NCI-H460 (cell line): ENCODE results near the gene NECAB2. TPM values are rescaled to one million over a fixed set of nuclear protein-coding genes. Genes with fewer than 3 reads are reported as not detected.

Experiments used
- DNase-seq: peaks from one replicate; pipeline ENCODE4 v3.0.0-alpha.2; 2016; ENCODE audit warnings: low read depth; ENCODE audit errors: extremely low read depth
- total RNA-seq: library from RNA; depleted of rRNA; stranded (reverse); fragments of >200 nt; shearing (Covaris generic); gene quantifications from 2 replicates; pipeline ENCODE4 v1.2.3, GENCODE V29; 2014

Gene NECAB2
- total RNA-seq, 1 experiment from 2014 or later, result 1.1 TPM

DNA sequence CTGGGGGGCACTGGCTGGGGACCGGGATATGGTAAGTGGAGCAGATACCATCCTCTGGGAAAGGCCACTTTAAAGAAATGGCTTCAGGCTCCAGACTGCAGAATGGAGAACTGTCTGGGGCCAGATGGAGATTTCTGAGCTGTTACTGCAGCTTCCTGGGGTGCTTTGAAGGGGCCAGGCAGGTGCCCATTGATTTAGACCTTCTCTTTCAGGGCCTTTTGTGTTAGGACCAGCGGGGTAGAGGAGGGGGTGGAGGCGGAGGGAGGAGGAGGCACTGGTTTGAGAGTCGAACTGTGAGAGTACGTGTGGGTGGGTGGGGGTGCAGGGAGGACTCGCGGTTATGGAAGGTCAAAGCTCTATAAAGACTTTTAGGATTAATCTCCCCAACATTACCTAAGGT, 11.4 kb downstream of the NECAB2 start:
- DNase-seq, result no peak

- DNase-seq, result no peak
These were observed 12.8 kb downstream of the NECAB2 start for GRCh38 chr16:83980794-83981193.

DNA sequence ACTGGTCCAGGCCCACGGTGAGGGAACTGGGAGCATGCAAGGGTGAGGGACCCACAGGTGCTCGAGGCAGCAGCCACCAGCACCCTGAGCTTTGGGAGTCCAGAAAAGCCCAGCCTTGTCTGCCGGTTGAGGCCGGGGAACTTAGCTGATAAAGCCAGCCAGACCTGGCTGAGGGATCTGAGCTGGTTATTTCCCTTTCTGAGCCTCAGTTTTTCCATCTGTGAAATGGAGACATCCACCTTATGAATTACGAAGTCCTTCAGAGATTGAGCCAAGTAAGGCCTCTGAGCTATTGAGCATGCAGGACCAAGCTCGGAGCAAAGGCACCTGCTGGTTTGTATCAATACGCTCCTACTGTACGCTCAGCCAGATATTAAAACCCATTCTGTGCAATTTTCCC, 13.8 kb downstream of the NECAB2 start:
- no peak for DNase-seq

DNA sequence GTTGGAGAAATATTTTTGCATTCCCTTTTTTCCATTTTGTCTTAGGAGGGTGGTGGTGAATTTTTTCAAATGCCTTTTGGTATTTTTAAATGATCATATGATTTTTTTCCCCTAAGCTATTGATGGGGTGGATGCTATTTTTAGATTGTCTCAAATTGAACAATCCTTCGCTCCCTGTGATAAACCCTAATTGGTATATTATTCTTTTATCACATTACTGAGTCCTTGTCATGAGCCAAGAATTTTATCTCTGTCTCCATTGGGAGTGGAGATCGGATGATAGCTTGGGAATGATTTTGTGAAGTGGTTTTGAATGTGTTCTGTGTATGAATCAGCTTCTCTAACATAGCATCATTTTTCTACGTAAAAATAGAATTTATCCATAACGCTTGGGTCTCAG, 15.4 kb downstream of the NECAB2 start:
- DNase-seq, result no peak

- DNase-seq, result no peak
These were observed 21.3 kb downstream of the NECAB2 start for GRCh38 chr16:83989300-83989699.

GRCh38 chr16:83990492-83990891, 22.4 kb downstream of the NECAB2 start:
- no peak for DNase-seq

GRCh38 chr16:83992624-83993023, 24.6 kb downstream of the NECAB2 start:
- DNase-seq, result no peak

GRCh38 chr16:83994087-83994486, 26.0 kb downstream of the NECAB2 start:
- DNase-seq, result peak; percentile 78

GRCh38 chr16:83994703-83995102, 26.7 kb downstream of the NECAB2 start:
- no peak for DNase-seq

- no peak for DNase-seq
These were observed 27.7 kb downstream of the NECAB2 start for GRCh38 chr16:83995754-83996153.

DNA sequence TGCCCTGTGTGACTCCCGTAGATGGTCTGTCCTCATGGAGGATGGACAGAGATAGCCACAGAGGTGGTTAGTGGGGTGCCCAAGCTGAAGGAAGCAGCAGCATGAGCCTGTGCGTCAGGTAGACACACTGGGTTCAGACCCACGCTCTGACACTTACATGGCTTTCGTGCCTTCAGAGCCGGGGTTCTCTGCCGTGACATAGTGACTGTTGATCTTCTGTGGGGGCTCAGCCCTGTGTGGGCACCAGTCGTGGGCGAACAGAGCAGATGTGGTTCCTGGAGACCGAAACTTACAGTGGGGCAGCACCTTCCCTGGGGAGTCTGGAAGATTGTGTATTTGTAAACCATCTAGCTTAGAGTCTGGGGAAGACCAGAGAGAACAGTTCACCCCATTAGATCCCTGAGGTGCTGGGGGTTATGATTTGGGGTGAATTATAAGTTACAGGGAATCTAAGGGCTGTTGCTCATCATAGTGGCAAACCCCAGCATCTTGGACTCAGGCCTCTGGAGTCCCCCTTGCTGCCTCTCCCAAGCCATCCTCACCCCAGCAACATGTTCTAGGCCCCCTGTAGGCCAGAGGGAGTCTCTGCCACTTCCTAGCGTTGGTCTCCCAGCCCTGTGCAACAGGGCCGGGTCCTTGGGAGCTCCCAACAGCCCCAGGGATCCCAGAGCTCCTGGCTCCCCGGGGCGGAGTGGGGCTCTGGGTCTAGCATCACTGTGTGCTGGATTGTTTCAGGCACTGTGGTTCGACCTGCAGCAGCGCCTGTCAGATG, 28.6 kb downstream of the NECAB2 start:
- no peak for DNase-seq

DNA sequence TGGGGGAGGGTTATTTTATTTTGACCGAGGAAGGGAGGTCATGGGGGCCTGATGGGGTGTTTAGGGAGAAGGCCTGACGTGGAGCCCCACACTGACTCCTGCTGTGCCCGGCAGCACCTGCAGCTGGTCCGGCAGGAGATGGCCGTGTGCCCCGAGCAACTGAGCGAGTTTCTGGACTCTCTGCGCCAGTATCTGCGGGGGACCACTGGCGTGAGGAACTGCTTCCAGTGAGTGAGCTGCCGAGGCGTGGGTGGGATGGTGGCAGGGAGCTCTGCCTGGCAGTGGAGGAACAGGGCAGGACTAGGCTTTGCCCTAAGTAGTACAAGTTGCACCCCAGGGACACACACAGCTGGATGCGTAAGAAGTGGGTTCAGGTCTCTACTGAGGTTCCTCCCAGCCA, 30.0 kb downstream of the NECAB2 start:
- no peak for DNase-seq

DNA sequence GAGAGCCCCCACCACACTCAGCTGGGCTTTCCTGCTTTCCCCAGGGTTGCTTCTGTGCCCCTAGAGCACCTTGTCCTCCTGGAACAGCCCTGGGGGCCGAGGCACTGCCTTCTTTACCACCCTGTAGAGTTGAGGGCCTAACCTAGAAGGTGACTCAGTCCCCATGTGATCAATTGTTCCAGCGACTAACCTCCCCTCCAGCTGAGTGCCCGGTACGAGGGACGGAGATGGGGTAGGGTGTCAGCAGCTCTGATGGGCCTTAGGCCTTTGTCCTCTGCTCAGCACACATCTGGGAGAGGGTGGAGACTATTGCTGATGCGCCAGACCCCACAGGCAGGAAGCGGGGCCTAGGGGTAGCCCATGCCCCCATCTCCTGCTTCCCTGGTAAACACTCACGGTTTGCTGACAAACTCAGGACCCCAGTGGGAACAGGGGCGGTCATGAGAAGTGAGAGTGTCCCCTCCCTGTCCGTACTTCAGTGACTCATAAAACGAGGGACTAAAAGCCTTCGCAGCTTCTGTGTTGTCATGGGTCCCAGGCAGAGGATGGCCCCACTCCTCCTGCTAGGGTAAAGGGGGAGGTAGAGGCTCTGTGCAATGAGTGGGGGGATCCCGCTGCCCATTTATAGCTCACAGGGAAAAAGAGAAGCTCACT, 33.1 kb downstream of the NECAB2 start:
- no peak for DNase-seq

- DNase-seq, result no peak
These were observed 33.7 kb downstream of the NECAB2 start for GRCh38 chr16:84001726-84002125.

GRCh38 chr16:84003038-84003437, 35.0 kb downstream of the NECAB2 start:
- DNase-seq, result no peak

DNA sequence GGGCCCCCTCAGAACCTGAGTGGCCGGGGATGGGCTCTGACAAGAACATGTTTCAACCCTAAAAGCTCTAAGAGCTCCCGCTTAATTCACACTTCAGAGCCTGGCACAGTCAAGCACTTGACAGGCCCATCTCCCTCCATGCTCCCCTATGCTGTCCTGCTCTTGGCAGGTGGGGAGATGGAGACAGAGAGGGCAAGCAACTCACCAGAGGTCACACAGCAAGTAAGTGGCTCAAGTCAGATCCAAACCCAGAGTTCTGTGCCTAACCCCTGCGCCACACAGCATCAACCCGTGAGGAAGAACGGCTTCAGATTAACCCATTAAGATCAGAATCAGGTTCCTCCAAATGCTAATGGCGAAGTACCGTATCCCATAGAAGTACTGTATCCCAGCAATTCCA, 36.4 kb downstream of the NECAB2 start:
- DNase-seq, result no peak

DNA sequence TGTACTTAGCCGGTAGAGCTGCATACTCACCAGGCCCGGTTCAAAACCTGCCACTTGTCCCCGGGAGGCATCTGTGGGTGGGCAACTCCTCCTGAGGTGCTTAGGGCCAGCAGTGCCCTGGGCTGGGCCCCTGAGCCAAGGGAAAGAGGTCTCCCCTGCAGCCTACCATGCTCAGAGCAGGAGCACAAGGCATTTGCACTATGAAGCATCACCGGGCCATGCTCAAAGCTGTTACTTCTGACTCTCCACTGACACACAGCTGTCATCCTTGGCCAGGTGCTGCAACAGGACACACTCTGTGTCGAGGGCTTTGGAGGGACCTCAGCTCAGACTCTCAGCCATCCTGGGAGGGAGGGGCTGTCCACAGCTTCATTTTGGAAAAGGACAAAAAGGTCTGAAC, 37.3 kb downstream of the NECAB2 start:
- DNase-seq, result no peak

DNA sequence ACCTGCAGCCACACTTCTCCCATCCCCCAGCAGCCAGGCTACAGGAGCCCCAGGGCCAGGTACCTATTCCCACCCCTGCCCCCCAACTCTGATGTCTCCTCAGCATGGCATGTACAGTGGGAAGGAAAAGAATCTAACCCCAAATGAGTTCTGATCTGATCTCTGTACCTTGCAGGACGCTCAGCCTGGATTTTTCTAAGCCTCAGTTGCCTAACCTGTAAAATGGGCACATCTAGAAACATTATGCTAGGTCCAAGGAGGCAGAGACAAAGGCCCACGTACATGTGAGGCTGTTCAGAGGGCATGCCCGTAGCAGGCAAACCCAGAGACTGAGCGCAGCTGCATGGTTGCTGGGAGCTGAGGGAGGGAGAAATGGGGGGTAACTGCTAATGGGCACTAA, 39.5 kb downstream of the NECAB2 start:
- no peak for DNase-seq

DNA sequence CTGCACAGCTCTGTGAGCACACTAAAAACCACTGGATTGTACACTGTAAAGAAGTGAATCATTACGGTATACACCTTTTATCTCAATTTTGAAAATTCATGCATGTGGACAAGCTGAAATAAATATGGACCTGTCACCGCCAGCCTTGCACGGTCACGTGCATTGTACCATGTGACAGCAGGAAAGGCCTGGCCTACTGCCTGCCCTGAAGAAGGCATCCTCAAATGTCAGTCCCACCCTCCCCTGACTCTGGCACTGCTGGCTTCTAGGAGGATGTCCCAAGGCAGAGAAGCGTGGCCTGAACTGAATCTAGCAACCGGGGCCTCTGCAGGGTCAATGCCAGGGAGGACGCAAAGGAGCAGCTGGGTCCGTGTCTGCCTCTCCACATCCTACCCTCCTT, 39.9 kb downstream of the NECAB2 start:
- DNase-seq, result no peak

DNA sequence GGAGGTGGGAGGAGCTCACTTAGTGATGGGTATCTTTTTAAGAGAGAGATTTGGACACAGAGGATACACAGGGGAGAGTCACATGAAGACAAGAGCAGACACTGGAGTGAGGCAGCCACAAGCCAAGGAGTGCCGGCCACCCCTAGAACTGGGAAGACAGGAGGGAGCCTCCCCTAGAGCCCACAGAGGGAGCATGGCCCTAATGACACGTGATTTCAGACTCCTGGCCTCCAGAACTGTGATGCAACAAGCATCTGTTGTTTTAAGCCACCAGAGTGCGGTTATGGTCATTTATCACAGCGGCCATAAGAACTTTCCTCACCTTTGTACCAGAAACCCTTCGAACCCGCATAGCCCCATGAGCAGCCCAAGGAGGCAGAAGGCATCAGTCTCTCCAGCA, 41.2 kb downstream of the NECAB2 start:
- DNase-seq, result no peak

DNA sequence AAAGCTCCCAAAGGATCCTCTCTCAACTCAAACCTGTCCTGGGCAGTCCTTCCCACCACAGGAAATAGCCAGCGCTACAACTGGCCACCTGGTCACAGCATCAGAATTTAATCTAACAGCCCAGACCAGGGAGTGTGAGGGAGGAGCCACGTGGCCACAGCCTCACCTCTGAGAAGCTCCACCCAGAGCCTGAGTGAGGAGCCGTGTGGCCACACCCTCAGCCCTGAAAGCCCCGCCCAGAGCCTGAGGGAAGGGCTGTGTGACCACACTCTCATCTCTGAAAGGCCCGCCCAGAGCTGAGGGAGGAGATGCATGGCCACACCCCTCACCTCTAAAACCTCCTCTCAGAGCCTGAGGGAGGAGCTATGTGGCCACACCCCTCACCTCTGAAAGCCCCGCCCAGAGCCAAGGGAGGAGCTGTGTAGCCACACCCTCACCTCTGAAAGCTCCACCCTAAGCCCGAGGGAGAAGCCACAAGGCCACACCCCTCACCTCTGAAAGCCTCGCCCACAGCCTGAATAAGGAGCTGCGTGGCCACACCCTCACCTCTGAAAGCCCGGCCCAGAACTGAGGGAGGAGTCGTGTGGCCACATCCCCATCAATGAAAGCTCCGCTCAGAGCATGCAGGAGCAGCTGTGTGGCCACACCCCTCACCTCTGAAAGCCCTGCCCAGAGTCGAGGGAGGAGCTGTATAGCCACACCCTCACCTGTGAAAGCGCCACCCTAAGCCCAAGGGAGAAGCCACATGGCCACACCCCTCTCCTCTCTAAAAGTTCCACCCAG, 45.9 kb downstream of the NECAB2 start:
- peak; percentile 91 for DNase-seq
